Progenitor cell of endocrine pancreas (in vitro differentiated cells): ENCODE data around the gene CAPN5. TPM values are rescaled to one million over a fixed set of nuclear protein-coding genes. Genes with fewer than 3 reads are reported as not detected.

Experiments used
- DNase-seq: peaks from one replicate; pipeline ENCODE4 v3.0.0; 2021; ENCODE audit warnings: low spot score; ENCODE audit not compliant: unreplicated experiment
- H3K27ac Mint-ChIP-seq: 2 replicates; pipeline ENCODE4 v1.8.0; 2021; ENCODE audit warnings: mild to moderate bottlenecking, moderate library complexity, mixed read lengths
- H3K27me3 Mint-ChIP-seq: 2 replicates; pipeline ENCODE4 v1.8.0; 2021; ENCODE audit warnings: mixed read lengths
- H3K36me3 Mint-ChIP-seq: 2 replicates; pipeline ENCODE4 v1.8.0; 2022; ENCODE audit warnings: mixed read lengths; ENCODE audit not compliant: insufficient read depth
- H3K4me1 Mint-ChIP-seq: 2 replicates; pipeline ENCODE4 v1.8.0; 2021; ENCODE audit warnings: low read depth, mixed read lengths
- H3K4me3 Mint-ChIP-seq: 2 replicates; pipeline ENCODE4 v1.8.0; 2021; ENCODE audit warnings: low read depth, mild to moderate bottlenecking, moderate library complexity, mixed read lengths
- H3K9me3 Mint-ChIP-seq: 2 replicates; pipeline ENCODE4 v1.8.0; 2021; ENCODE audit warnings: low read depth, mixed read lengths
- CTCF ChIP-seq: fragments of 200-600 bp; sonication (generic); IDR thresholded peaks from one replicate; pipeline ENCODE4 v1.5.0; 2021; ENCODE audit warnings: antibody characterized with exemption, mild to moderate bottlenecking; ENCODE audit not compliant: unreplicated experiment
- total RNA-seq: library from RNA; stranded (reverse); gene quantifications from 2 replicates; pipeline ENCODE4 v1.2.1, GENCODE V29; 2021

CAPN5 gene
- total RNA-seq, 1 donor from 2014 or later: 10.9 TPM

DNA sequence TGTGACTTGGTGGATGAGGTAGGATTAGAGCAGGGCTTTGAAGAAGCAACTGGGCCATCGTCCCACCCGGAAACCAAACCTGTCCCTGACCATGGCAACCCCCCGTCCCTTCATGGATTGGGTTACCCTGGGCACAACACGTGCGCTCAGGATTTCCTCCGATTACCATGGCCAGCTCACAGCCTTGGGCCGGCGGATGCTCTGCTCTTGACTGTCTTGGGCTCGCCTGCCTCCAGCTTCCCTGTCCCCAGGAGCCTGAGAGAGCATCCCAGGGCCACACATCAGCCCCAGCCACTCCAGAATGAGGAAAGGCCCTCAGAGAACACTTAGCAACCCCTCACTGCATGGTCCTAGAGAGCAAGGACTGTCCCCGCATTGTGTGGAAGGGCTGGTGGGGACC lies 84.1 kb downstream of the CAPN5 start:
- Mint-ChIP-seq H3K36me3 (no peaks in the 10 kb centered on the region), H3K27me3 (peaks cover 49% of the 10 kb centered on the region), H3K4me3 (no peak overlapping the region), H3K27ac (no peak overlapping the region), H3K9me3 (no peaks in the 10 kb centered on the region), H3K4me1 (peaks cover 10% of the 10 kb centered on the region)
- no peak for DNase-seq
- TF ChIP-seq CTCF: no peak

- TF ChIP-seq CTCF: no peak
- peaks cover 37% of the 10 kb centered on the region for H3K27me3 Mint-ChIP-seq
- no peak overlapping the region for H3K27ac Mint-ChIP-seq
- H3K4me1 Mint-ChIP-seq: peaks cover 10% of the 10 kb centered on the region
- no peaks in the 10 kb centered on the region for H3K9me3 Mint-ChIP-seq
- H3K36me3 Mint-ChIP-seq: no peaks in the 10 kb centered on the region
- DNase-seq: no peak
- no peak overlapping the region for H3K4me3 Mint-ChIP-seq
Measured at GRCh38 chr11:77151804-77152509, 85.2 kb downstream of the CAPN5 start.

GRCh38 chr11:77152846-77153245 lies 86.1 kb downstream of the CAPN5 start:
- H3K27ac Mint-ChIP-seq: no peak overlapping the region
- peaks cover 8% of the 10 kb centered on the region for H3K4me1 Mint-ChIP-seq
- no peaks in the 10 kb centered on the region for H3K9me3 Mint-ChIP-seq
- DNase-seq: no peak
- H3K36me3 Mint-ChIP-seq: no peaks in the 10 kb centered on the region
- TF ChIP-seq CTCF: no peak
- H3K4me3 Mint-ChIP-seq: no peak overlapping the region
- peaks cover 29% of the 10 kb centered on the region for H3K27me3 Mint-ChIP-seq

- no peak for TF ChIP-seq CTCF
- no peak for DNase-seq
- Mint-ChIP-seq H3K27ac (no peak overlapping the region), H3K9me3 (no peaks in the 10 kb centered on the region), H3K27me3 (peaks cover 26% of the 10 kb centered on the region), H3K36me3 (no peaks in the 10 kb centered on the region), H3K4me3 (no peak overlapping the region), H3K4me1 (peaks cover 4% of the 10 kb centered on the region)
Measured at GRCh38 chr11:77153276-77154185, 86.8 kb downstream of the CAPN5 start.

GRCh38 chr11:77154381-77155081 lies 87.8 kb downstream of the CAPN5 start:
- H3K27ac Mint-ChIP-seq: no peak overlapping the region
- DNase-seq: no peak
- H3K4me1 Mint-ChIP-seq: peaks cover 4% of the 10 kb centered on the region
- no peak overlapping the region for H3K4me3 Mint-ChIP-seq
- H3K36me3 Mint-ChIP-seq: no peaks in the 10 kb centered on the region
- no peaks in the 10 kb centered on the region for H3K9me3 Mint-ChIP-seq
- TF ChIP-seq CTCF: no peak
- H3K27me3 Mint-ChIP-seq: peaks cover 20% of the 10 kb centered on the region
